ENCODE results near the gene OLIG1.

OLIG1 gene, protein sequence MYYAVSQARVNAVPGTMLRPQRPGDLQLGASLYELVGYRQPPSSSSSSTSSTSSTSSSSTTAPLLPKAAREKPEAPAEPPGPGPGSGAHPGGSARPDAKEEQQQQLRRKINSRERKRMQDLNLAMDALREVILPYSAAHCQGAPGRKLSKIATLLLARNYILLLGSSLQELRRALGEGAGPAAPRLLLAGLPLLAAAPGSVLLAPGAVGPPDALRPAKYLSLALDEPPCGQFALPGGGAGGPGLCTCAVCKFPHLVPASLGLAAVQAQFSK

DNA sequence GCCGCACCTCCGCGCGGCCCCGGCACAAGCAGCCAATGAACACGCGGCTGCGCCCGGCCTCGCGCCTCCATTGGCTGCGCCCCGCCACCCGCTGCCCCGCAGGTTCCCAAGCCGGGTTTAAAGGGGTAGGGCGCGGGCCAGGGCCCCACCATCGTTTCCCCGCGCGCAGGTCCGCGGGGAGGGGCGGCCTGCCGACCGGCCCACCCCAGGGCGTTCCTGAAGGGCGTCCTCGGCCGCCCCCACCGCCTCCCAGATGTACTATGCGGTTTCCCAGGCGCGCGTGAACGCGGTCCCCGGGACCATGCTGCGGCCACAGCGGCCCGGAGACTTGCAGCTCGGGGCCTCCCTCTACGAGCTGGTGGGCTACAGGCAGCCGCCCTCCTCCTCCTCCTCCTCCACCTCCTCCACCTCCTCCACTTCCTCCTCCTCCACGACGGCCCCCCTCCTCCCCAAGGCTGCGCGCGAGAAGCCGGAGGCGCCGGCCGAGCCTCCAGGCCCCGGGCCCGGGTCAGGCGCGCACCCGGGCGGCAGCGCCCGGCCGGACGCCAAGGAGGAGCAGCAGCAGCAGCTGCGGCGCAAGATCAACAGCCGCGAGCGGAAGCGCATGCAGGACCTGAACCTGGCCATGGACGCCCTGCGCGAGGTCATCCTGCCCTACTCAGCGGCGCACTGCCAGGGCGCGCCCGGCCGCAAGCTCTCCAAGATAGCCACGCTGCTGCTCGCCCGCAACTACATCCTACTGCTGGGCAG lies at the start of gene OLIG1:
Gene OLIG1 (plus strand): TSS at position 148 of the 750 bp plus-strand sequence. CDS start 106 bp downstream, at position 254.
- no peak within 1 kb of the TSS for H3K27ac ChIP-seq
- TF ChIP-seq CTCF (conservative IDR thresholded peaks at IDR 0.05) (no peak), ZFX (IDR thresholded peaks at IDR 0.05) (no peak)

GRCh38 chr21:33020558-33021100 lies 49.3 kb upstream of the OLIG1 start:
- TF ChIP-seq CTCF (conservative IDR thresholded peaks at IDR 0.05) (no peak), ZFX (IDR thresholded peaks at IDR 0.05) (no peak)
- no peak overlapping the region for H3K27ac ChIP-seq

DNA sequence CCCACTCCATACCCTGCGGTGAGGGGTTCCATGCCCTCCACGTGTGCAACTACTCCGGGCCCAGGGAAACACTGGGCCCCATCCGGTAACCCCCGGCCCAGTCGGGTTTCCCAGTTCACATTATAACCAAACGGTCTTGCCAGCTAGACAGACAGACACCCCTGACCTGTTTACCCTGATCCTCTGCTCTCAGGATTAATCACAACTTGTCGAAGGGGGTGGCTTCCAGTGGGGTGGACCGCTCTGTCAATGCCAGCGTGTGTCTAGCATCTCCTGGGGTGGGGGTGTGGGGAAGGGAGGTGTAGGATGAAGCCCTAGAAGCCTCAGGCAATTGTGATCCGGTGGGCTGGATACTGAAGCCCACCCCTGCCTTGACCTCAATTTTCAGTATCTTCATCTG lies 48.8 kb upstream of the OLIG1 start:
- H3K27ac ChIP-seq, result no peak overlapping the region
- TF ChIP-seq ZFX (IDR thresholded peaks at IDR 0.05) (no peak), CTCF (conservative IDR thresholded peaks at IDR 0.05) (no peak)

- TF ChIP-seq ZFX (IDR thresholded peaks at IDR 0.05), result no peak
- TF ChIP-seq CTCF (conservative IDR thresholded peaks at IDR 0.05), result no peak
- H3K27ac ChIP-seq, result no peak overlapping the region
Measured at GRCh38 chr21:33021667-33022066, 48.3 kb upstream of the OLIG1 start.

- H3K27ac ChIP-seq, result no peak overlapping the region
- TF ChIP-seq CTCF (conservative IDR thresholded peaks at IDR 0.05), result no peak
- no peak for TF ChIP-seq ZFX (IDR thresholded peaks at IDR 0.05)
Measured at GRCh38 chr21:33022489-33022827, 47.5 kb upstream of the OLIG1 start.

- H3K27ac ChIP-seq, result no peak overlapping the region
- no peak for TF ChIP-seq ZFX (IDR thresholded peaks at IDR 0.05)
- TF ChIP-seq CTCF (conservative IDR thresholded peaks at IDR 0.05), result no peak
Measured at GRCh38 chr21:33022828-33023573, 46.9 kb upstream of the OLIG1 start.

All from C4-2B (cell line).